Hematopoietic multipotent progenitor cell (in vitro differentiated cells): ENCODE data around the gene LLGL2. TPM values are rescaled to one million over a fixed set of nuclear protein-coding genes. Genes with fewer than 3 reads are reported as not detected.
"Not testable (repeated sequence)": the region's sequence is repeated elsewhere in the genome, so short reads cannot be mapped to it uniquely, and the experiment has no call there.

ENCODE experiments used
- DNase-seq, 3 donors: peaks; one replicate each; pipeline ENCODE4 v3.0.0-alpha.2; 2011 to 2015; ENCODE audit warnings: low read depth in 2 of 3, low spot score in 2 of 3
- total RNA-seq: library from RNA; depleted of rRNA; stranded (reverse); fragments of >200 nt; gene quantifications from one replicate; pipeline ENCODE4 v1.2.3, GENCODE V29; 2012

LLGL2 gene
- total RNA-seq, 1 donor = 42.5 TPM

DNA sequence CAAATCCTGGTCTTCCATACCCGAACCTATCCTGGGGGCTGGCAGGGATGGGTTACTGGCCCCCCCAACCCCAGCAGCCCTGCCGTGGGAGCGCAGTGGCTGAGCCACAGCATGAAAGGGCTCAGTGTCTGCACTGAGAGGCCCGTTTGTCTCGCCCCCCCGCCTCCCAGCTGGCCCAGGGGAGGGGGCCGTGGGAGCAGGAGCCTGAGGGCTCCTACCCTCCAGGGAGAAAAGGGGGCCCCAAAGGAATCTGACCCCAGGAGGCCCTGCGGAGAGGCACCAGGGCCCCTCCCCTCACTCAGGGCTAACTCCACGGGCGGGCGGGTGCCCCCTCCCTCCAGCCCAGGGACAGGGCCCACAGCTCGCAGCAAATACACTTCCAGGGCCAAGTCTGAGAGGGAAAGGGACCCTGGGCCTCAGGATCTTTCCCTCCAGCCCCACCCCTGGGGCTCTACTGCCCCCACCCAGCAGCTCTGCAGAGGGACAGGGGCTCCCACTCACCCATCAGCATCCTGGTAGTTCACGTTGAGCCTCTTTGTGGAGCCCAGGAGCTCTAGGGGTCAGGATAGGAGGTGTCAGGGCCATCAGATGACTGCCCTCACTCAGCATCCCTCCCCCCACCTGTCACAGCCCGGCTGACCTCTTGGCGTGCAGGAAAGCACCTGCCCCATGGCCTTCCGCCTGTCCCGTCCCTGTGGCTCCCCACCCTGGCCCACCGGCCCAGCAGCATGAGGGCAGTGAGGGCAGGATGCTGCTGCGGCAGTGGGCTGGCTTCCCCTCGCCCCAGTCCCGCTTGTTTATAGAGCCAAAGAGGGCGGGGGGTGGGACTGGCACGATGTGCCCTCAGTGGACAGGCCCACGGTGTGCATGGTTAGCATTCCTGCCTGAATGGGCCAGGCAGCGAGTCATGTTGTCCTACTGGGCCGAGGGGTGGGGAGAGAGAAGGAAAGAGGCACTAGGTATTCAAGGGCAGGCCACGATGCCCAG lies 17.5 kb upstream of the LLGL2 start:
- DNase-seq = no peak

DNA sequence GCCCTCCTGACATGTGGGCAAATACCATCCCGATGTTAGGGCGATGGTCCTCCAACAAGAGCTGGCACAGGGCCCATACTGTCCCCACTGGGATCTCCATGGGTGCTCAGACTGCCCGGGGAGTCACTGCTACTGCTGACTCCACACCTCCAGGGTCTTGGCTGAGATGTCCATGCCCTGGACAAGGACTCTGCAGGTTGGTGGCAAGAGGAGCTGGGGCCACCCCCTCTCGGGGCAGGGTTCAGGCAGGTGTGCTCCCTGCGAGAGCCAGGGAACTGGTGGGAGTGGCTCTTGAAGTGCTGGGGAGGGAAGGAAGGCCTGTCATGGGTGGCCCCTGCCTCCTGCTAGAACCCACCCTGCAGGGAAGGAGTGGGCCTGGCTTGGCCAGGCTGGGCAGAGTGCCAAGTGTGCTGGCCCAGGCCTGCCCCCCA lies 16.6 kb upstream of the LLGL2 start:
- no peak for DNase-seq

DNA sequence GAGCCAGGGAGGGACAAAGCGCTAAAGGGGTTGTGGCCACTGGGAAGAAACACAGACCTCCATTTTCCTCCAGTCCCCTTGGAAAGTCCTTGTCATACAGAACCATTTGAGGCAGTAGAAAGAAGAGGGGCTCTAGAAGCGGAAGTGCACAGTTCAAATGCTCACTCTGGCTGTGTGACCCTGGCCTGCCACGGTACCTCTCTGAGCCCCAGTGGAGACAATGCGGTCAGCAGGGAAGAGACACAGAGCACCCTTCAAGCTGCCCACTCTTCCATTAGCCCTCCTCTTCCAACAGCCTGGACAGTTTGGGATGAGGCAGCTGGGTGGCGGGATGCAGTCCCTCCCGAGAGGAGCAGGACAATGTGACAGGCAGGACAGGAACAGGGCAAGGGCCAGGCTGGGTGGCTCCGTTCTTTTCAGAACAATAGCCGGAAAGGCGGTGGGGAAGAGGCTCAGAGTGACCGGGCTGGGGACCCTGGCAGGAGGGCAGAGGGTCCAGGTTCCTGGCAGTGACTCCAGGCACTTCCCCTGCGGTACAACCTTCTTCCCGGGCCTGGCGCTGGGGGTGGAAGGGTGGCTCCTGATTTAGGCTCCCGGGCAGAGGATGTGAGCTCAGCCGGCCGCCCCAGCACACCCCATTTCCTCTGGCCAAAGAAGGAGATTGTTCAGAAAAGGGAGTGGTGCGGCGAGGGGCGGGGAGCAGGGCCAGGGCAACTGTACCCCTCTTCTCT lies 15.8 kb upstream of the LLGL2 start:
- no peak for DNase-seq

DNA sequence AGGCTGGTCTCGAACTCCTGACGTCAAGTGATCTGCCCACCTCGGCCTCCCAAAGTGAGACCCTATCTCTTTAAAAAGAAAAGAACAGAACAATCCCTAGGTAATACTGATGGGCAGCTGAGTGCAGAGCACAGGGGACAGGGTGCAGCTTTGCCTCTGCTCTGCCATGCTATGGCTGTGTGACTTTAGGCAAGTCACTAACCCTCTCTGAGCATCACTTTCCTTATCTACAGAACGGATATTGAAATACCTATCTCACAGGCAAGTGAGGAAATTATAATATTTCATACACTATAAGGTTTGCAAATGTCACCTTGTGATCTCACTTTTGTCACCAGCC lies 14.3 kb upstream of the LLGL2 start:
- no peak for DNase-seq

DNA sequence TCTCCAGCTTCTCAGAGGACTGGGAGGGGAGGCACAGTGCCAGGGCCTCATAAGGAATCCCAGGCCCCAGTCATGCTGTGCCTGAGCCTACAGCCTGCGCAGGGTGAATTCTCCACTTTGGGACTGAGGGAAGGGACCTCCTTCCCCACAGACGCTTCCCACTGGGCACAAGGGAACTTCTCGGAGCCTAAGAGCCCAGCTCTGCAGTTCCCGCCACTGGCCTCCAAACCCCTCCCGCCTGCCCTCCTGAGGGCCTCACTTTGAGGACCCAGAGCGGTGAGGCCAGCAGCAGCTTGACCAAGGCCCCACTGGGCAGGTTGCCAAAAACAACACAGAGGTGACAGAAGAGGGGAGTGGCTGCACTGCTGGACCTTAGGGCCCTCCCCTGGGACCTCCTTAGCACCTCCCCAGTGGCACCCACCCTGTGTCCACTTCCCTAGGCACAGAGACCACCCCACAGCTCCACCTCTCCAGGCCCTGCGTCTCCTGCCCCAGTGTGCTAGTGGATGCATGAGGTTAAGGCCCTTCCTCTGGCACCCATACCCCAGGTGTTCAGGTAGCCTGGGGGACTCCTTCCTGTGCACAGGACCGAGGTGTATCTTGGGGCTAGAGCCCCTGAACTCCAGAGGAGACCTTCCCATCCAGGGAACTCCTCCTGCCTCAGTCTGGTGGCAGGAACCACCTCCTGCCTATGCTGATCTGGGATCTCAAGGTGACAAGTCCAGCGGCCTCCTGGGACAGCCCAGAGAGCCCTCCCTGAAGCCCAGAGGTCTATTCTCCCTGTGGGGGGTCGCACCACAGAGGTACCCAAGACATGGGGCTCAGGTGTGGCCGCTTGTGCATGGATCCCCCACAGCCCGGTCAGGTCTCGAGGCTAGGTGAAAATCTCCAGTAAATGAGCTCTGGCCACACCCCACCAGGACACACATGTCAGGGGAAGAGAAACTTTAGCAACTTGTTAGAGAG lies 13.6 kb upstream of the LLGL2 start:
- DNase-seq = no peak

DNA sequence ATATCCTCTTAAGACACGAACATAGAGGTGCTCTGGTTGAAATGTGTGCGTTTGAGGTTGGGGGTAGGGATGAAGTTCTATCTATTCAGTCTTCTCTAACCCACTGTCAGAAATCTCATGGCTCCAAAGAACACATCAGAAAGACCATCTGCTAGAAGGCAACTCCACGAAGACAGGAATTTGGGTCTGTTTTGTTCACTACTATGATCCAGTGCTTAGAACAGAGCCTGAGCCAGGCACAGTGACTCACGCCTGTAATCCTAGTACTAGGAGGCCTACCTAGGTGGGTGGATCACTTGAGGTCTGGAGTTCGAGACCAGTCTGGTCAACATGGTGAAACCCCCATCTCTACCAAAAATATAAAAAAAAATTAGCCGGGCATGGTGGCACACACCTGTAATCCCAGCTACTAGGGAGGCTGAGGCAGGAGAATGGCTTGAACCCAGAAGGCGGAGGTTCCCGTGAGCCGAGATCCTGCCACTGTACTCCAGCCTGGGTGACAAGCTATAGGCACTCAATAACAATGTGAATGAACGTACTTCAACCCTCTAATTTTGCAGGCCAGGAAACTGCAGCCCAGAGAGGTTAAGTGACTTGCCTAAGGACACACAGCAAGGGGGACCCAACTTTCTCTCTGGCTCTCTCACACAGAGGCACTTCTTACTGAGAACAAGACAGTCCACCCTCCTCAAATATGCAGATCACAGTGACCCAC lies 12.4 kb upstream of the LLGL2 start:
- no peak for DNase-seq

DNA sequence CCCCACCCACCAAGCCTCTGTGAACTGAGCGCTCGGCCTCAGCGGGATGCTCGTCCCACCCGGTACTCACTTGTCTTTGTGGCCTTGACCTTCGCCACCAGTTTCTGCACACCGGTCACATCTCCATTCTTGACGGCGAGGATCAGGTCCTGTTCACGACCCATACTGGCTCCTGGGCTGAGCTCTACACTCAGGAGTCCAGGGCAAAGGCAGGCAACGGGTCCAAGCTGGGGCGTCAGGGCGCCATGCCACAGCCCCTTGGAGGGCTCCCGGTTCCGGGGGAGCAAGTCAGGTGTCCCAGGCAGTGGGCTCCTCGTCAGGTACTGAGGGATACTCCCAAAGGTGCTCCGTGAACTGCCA lies 11.9 kb upstream of the LLGL2 start:
- no peak for DNase-seq

DNA sequence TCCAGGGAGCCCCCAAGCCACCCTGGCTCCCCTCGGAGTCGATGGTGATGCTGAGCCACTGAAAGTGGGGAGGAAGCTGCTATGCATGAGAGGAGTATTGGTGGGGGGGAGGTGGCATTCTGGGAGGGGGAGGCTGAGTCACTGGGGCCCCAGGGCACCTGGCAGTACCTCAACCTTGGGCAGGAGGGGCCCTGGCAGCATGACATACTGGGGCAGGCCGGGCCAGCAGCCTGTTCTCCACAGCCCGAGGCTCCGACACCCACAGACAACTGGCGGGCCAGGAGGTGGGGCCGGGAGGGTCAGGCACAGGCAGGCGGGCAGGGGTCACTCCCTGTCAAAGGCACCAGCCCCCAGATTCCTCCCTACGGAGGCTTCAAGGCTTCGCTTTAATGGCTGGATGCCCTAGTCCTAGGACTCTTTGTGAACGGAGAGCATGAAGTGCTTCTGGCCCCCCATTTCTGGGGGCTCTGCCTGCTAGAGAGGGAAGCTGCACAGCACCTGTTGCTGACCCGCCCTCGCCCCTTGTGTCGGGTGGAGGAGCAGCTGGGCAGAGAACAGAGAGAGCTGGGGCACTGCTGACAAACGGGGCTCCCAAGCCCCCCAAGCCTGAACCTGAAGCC lies 11.1 kb upstream of the LLGL2 start:
- no peak for DNase-seq

DNA sequence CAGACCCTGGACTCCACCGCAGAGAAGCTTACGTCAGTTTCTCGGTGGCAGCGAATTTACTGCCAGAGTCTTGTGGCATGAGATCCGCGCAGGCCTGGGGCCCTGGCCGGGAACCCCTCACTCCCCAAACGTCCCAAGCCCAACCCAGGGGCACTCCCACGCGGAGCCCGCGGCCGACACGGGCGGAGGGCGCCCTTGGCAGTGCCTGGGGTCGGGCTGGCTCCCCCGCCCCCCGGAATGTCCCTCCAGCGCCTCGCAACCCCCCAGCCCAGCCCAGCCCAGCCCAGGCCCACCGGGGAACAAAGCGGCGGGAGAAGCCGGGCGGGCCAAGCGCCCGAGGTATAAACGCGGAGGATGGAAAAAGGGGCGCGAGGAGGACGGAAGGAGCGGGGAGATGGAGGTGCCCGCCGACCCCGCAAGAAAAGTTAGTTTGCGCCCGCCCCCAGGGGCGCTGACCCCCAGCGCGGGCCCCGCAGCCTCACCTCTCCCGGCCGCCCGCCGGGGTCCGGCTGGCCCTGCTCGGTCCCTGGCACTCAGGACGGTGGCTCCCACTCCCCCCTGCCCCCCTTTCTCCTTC lies 10.5 kb upstream of the LLGL2 start:
- no peak for DNase-seq

DNA sequence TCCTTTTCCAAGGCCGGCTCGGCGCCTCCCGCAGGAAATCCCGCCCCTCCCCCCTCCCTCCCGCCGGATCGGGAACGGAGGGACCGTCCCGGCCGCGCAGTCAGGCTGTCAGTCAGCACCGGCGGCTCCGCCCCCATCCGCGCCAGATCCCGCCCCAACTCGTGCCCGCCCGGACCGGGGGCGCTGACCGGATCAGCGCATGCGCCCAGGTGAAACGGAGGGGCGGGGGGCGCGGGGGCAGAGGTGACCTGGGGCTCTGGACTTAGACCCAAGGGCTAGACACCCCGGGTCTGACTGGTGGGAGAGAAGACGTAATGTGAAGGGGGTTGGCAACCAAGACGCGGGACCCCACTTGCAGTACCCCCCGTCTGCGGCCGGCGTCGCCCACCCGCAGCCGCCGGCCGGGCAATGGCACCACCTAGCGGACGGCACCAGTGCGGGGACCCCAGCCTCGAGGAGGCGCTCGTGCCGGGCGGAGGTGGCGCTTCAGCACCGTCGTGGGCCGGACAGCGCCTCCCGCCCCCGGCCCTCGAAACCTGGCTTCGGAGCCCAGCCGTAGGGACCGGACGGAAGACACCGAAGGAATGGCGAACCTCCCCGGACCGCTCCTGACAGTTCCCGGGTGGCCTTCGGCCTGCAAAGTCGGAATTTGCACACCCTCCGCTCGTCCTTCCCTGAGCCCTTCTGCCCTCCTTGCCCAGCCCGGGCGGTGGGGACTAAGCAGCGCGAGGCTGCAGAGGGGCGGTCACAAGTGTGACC lies 9.8 kb upstream of the LLGL2 start, which contains the start of gene CASKIN2:
Gene CASKIN2, minus strand, starts transcription at position 42 of the 759 bp plus-strand sequence. CDS start 1,733 bp downstream, outside the sequence.
- peak; percentile 64 to 90 (median 84) for DNase-seq

DNA sequence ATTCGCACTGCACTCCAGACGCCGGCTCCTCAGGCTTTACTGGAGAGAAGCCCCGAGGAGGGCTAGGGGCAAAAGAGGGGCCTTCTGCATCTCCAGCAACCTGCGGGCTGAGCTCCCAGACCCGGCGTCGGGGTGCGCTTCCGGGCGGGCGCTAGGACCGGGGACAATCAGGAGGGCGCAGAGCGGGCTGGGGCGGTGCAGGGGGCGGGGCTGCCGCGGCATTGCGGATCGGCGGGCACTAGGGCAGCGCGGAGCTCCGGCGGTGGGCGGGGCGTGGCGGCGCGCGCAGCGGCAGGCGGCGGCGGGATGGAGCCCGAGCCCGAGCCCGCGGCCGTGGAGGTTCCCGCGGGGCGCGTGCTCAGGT lies 9.3 kb upstream of the LLGL2 start, which contains the start of gene TSEN54:
Gene TSEN54, plus strand, starts transcription at position 274 of the 364 bp plus-strand sequence. Its CDS starts 33 bp downstream, at position 307.
- peak; percentile 80 to 91 (median 86) for DNase-seq

DNA sequence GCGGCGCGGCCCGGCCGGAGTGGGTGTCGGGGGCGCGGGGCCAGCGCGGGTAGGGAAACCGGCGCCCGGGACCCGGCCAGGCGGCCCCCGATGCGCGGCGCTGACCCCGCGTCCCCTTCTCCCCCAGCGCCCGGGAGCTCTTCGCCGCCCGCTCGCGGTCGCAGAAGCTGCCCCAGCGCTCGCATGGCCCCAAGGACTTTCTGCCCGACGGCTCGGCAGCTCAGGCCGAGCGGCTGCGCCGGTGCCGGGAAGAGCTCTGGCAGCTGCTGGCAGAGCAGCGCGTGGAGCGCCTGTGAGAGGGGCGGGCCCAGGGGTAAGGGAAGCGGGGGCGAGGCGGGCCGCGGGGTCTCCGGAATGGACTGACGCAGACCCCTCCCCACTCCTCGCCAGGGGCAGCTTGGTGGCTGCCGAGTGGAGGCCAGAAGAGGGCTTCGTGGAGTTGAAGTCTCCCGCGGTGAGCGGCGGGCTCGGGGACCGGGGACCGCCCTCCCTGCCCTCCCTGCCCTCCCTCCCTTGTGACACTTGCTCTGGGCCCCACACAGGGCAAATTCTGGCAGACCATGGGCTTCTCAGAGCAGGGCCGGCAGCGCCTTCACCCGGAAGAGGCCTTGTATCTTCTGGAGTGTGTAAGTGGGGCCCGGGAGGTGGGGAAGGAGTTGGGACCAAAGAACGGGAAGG lies 8.7 kb upstream of the LLGL2 start:
- no peak for DNase-seq

DNA sequence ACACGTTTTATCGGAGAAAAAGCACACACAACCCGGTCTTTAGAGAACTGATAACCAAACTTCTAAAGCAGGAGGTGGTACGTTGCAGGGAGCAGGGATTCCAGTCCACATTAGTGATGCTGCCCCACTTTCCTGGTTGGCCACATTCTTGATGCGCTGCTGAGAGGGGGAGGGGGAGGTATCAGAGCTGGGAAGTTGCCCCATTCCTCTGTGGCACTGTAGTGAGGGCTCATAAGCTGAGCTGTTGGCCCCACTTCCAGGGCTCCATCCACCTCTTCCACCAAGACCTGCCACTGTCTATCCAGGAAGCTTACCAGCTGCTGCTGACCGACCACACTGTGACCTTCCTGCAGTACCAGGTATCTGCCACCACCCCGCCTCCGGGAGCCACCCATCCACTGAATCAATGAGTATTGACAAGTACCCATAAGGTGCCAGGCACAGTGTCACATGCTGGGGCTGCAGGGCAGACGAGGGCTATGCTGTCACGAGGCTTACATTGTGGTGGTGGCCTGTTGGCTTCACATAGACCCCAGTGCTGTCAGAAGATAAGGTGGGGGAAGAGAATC lies 8.1 kb upstream of the LLGL2 start:
- DNase-seq = no peak

DNA sequence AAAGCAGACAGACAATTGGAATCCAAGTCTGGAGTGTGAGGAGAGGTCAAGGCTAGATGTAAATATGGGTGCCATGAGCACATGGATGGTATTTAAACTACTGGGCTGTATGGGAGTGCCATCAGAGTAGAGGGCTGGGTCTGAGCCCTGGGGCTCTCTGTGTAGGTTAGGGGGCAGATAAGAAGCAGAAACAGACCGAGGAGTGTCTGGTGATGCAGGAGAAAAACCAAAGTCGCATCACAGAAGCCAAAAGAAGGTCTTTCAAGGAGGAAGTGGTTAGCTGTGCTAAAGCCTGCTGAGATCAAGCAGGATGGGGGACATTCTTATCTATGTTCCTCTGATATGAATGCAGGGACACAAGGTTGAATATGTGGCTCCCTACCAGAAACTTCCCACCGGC lies 7.3 kb upstream of the LLGL2 start:
- peak; percentile 44 to 85 (median 68) for DNase-seq

DNA sequence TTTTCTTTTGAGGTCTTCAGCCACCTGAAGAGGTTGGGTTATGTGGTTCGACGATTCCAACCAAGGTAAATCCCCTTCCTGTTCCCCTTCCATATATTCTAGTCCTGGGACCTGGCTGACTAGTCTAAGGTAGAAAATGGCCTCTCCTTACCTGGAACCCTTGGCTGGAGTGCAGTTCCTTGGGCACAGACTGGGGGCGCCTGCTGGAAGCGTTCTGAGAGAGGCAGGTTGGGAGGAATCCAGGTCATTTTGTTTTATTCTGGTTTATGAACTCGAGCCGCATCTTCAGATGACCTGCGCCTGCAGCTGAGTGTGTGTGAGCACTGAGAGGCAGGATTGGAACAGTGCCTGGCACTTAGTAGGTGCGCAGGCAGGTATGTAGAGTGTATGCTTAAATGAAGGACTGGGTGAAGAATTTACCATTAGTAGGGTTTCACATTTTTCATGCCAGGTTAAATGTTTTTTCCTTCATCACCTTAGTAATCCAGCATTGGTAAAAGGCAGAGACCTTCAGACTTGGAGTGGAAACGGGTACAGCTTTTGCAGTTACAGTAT lies 6.4 kb upstream of the LLGL2 start:
- DNase-seq = no peak

DNA sequence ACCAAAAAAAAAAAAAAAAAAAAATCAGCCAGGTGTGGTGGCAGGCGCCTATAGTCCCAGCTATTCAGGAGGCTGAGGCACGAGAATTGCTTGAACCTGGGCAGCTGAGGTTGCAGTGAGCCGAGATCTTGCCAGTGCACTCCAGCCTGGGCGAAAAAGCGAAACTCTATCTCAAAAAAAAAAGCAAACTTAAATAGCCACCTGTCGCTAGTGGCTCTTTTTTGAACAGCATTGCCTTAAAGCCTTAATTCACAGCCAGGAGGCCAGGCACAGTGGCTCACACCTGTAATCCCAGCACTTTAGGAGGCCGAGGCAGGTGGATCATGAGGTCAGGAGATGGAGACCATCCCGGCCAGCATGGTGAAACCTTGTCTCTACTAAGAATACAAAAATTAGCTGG lies 5.1 kb upstream of the LLGL2 start:
- not testable (repeated sequence) for DNase-seq

DNA sequence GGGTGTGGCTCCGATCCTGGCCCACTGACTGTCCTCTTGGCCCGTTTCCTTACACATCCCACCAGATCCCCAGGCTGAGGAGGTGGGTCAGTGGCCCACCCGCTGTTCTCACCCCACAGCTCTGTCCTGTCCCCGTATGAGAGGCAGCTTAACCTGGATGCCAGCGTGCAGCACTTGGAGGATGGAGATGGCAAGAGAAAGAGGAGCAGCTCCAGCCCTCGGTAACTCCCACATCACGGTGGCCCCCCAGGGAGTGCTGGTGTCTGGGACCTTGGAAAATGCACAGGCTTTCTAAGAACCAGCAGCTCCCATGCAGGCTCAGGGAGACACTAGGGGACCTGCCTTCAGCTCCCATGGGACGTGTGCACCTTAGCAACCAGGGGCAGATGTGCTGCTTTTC lies 4.2 kb upstream of the LLGL2 start:
- no peak for DNase-seq
